HG03280 (cell line): Measurements from ENCODE around the gene CRYBB2.
"Not testable (repeated sequence)": the region's sequence is repeated elsewhere in the genome, so short reads cannot be mapped to it uniquely, and the experiment has no call there.

Experiments used
- ATAC-seq: cut with Tn5 transposase; IDR thresholded peaks from one replicate; pipeline ENCODE4 v1.9.1; 2021; ENCODE audit warnings: mild to moderate bottlenecking, moderate library complexity; ENCODE audit not compliant: unreplicated experiment

Gene CRYBB2, protein sequence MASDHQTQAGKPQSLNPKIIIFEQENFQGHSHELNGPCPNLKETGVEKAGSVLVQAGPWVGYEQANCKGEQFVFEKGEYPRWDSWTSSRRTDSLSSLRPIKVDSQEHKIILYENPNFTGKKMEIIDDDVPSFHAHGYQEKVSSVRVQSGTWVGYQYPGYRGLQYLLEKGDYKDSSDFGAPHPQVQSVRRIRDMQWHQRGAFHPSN

DNA sequence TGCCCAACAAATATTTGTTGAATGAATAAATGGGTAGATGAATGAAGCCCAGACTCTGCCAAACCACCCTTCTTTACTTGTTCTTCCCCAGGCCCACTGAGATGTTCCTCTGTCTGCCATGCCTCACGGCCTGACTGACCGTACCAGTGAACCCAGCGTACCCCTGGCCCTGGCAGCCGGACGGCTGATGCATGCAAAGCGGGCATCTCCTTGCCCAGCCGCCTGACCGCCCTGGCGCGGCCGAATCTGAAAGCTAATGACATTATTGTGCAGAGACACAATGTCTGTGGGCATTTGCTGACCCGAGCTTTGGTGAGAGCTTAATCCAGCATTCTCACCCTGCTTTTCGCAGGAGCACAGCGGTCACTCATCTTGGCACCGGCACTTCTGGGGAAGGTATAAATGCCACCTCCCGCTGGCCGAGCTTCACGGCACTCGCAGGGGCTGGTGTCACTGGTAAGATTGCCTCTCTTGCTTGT, at the start of gene CRYBB2:
Gene CRYBB2, plus strand, starts transcription at position 429 of the 479 bp plus-strand sequence. CDS start 1,791 bp downstream, outside the sequence.
- ATAC-seq, result no peak

DNA sequence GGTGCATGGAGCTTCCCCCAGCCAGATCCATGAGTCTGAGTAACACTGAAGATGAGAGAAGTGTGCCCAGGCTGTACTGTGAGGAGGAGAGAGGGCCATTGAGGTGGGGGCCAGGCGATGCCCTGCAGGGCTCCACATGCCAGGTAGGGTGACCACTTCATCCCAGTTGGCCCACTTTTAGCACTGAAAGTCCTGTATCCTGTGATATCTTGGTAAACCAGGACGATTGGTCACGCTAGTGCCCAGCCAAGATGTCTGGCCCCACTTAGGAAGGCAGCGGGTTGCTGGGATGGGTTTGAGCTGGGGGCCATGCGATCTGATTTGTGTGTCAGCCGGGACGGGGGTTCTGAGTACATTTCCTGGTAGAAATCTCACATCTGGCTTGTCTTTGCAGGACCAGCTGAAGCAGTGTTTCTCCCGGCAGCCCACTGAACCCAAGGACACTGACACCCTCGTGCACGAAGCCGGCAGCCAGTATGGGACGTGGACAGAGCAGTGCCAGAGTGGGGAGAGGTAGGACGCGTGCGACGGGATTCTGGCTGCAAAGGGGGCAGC, 48.9 kb upstream of the CRYBB2 start:
- ATAC-seq, result no peak

DNA sequence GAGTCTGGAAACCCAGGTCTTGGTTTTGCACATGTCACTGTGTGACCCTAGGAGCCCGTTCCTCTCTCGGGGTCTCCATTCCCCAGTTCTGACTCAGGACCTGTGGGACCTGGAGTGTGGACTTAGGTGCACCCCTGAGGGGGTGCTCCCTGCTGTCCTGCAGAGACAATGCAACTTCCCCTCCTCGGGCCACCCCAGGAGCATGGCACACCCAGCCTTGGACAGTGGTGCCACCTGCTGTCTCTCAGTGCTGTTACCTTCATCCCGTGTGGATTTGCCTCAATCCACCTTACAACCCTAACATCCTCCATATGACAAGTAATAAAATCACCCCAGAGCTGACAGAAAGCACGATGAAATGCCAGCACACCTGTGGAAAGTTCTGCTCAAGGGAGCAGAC, 47.3 kb upstream of the CRYBB2 start:
- no peak for ATAC-seq

DNA sequence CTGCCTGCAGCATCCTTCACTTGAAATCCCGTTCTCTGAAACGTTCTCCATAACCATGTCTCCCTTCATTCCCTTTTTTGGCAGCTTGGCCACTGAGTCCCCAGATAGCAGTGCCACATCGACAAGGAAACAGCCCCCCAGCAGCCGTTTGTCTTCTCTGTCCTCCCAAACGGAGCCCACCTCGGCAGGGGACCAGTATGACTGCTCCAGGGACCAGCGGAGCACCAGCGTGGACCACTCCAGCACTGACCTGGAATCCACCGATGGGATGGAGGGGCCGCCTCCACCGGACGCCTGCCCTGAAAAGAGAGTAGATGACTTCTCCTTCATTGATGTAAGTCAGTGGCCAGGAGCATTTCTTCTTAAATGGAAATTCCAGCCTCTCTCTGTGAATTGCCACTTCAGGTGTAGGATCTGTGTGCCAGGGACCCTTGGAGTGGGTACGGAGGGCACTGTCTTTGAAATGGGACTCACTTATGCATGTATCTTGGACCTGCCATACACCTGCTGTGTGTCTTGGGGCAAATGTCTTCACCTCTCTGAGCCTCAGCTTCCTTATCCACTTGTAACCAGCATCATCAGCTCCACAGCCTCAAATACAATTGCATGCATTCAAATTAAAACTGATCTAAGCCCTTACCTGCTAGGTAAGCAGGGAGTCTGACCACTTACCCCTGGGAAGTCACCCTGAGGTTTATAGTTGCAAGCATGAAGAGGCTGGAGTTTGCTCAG, 45.1 kb upstream of the CRYBB2 start:
- ATAC-seq, result no peak

DNA sequence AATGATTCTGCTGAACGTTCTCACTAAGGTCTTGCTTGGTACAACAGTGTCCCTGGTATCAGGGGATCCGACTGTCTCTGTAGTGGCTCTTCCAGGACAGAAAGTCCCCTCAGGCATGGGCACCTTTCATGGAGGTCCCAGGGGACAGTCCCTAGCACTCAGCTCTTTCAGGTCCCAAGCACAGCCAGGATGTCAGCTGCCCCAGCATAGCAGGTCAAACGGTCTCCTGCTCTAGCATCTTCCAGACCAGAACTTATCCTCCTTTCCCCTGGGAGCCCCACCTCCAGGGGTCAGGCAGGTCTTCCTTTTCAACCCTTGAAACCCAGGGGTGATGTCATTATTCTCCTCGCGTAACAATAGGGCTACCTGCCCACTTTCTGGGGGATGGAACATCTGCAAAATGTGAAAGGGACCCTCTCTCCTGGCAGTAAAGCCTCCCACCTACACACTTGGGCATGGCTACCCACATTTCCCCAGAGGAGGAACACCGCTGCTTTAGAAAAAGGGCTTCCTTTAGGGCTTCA, 44.5 kb upstream of the CRYBB2 start:
- ATAC-seq, result no peak

DNA sequence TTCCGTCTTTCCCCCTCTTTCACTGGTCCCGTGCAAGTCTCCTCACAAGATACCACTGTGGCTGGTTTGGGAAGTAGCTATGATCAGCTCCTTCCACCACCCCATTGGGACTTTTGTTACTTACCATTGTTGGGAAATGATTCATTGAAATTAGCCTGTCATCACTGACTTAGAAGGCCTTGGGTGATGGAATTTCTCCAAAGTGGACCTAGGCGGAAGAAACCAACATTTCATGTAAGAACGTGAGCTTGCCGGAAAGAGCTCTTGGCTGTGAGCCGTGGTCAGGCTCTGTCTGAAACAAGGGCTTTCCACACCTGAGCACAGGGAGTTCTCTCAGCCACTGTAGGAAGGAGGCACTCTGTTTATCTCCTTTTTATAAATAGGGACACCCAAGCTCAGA, 43.3 kb upstream of the CRYBB2 start:
- ATAC-seq, result no peak

DNA sequence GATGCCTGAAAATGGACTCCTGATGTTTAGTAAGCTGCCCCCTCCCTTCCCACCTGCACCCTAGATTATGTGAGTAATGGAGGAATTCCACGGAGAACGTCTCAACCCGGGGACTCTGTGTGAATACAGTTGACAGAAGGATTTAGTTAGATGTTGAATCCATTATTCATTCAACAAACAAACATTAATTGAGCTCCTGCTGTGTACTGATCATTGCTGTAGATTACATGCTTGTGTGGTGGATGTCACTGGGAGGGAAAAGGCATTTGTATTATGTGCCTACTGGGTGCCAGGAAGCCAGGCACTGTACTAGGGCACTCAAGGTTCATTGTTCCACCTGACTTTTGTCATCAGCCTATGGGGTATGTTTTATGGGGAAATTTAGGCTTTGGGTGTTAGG, 42.6 kb upstream of the CRYBB2 start:
- ATAC-seq, result no peak

DNA sequence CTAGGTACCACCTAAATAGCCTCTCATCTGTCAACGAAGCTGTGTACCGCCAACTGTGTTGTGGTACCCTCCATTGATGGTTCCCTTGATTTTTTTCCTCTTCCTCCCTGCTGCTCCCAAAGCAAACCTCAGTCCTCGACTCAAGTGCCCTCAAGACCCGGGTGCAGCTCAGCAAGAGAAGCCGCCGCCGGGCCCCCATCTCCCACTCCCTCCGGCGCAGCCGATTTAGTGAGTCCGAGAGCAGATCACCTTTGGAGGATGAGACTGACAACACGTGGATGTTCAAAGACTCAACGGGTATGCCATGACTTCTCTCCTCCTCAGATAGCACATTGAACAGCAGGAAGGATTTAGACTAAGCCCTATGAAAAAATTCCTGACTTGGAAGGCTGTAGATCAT, 42.2 kb upstream of the CRYBB2 start:
- ATAC-seq, result no peak

DNA sequence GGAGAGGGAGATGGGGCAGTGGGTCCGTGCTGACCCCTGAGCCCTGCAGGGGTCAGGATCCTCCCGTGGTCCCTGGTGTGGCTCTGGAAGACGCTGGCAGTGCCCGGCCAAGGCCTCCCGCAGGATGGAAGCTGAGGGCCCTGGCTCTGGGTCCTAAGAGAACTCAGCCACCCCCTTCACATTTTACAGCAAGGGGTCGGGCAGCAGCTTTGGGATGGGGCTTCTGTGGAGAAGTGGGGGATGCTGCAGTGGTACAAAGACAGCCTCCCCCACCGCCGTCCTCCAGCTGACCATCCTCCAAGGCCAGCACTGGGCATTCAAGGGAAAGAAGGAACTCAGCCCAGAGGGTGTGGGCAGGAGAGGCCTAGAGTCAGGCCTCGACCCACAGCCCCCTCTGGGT, 41.5 kb upstream of the CRYBB2 start:
- ATAC-seq, result no peak

DNA sequence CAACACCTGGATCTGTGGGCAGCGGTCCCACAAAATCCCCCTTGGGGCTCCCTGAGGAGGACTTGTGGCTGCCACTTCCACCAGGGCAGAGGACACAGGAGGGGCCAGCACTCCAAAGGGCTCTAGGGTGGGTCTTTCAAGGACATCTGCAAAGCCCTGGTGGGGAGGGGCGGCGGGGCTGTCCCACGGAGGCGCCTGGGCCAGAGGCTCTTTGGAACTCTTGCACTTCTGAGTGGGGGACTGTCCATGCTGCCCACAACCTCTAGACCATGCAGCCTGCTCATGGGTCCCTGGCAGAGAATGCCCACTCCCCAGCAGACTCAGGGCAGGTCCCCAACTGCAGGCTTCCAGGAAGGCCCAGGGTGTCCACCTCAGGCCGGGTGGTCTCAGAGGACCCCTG, 41.1 kb upstream of the CRYBB2 start:
- ATAC-seq, result not testable (repeated sequence)

DNA sequence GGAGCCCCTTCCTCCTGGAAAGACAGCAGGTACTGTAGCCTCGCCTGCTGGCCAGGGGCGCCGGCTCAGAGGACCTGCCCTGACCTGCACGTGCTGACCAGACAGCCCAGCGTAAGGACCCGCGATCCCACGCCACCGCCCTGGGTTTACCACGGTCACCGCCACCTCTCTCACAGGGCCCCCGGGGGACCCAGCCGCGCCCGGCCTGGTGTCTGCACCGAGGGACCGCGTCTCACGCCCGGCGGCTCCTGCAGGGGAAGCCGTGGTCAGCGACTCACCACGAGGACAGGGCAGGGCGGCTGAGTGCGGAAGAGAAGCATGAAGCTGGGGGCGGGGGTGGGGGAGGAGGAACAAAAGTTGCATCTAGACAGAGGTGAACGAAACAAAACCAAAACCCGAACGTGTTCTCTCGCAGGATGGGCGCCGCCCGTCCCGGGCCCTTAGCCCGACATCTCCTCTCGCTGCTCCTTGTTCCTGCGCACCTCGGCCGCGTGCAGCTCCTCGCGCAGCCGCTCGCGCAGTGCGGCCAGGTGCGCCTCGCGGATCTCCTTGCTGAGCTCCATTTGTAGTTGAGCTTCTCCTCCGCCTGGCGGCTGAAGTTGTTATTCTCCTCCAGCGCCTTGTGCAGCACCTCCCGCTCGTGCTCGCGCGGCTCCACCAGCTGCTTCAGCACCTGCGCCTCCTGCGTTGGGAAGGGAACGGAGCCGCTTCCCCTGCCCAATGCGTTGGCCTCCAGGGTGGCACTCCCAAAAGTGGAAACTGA, 40.4 kb upstream of the CRYBB2 start:
- not testable (repeated sequence) for ATAC-seq

DNA sequence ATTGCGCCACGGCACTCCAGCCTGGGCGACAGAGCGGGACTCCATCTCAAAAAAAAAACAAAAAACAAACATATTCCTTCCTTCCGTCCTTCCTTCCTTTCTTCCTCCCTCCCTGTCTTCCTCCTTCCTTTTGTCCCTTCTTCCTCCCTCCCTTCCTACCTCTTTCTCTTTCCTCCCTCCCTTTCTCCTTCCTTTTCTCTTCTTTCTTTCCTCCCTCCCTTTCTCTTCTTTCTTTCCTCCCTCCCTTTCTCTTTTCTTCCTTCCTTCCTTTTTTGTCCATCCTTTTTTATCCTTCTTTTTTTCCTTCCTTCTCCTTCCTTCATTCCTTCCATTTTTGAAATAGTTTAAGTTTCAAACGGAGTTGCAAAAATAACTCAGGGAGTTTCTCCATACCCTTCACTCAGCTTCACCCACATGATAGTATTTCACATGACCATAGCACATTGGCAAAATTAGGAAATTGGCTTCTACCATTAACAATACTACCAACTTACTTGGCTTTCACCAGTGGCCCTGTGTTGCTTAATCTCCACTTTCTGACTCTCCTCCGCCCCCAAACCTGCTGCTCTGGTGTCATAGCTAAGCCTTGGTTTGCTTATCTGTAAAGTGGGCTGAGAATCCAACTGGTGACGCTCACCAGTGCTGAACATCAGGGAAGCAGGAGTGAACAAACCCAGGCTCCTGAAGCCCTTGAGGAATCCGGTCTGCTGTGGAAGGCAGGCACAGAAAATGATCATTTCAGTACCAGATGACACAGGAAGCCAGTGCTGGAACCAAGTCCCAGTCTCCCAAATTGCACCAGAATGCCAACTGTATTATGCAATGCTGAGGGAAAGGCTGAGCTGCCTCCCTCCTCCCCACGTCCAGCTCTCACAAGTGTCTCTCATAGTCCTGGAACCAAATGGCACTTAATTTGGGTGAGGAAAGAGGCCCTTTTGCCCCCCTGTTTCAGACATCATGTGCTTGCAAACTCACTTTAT, 37.0 kb upstream of the CRYBB2 start:
- ATAC-seq, result no peak

DNA sequence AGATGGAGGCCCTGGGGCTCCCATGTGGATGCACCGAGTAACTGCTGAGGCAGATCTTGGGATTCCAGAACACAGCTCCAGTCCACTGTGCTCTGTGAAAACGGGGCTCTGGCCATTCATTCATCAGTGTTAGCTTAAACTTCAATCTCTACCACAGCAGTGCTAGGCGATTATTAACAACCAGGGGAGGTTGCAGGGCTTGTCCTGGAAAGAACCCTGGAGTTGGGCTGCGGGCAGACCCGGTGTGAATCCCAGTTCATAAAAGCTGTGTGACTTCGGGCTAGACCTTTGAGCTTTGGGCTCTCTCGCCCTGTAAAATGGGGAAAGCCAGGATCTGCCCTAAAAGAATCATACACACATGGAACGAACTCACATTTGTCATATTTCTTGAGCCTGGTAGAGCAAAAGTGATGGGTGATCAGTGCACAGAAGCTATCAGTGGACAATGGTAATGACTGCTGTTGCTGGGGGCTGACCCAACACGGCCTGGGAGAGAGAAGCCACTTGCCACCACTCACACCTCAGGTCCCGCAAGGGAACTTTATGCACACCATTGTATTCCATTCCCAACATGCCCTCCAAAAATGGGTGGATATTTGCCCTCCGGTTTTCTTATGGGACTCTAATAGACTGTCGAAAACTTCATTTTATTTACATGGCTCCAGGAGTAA, 35.4 kb upstream of the CRYBB2 start:
- no peak for ATAC-seq

DNA sequence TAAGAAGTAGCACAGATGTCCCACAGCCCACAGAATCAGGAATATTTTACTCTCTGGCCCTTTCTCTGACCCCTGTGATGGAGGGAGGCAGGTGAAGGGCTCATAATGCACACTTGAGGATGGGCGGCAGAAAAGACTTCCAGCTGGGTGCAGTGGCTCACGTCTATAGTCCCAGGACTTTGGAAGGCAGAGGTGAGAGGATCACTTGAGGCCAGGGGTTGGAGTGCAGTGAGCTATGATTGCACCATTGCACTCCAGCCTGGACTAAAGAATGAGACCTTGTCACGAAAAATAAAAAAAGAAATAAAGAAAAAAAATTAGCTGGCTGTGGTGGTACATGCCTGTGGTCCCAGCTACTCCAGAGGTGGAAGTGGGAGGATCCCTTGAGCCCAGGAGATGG, 33.3 kb upstream of the CRYBB2 start:
- no peak for ATAC-seq

DNA sequence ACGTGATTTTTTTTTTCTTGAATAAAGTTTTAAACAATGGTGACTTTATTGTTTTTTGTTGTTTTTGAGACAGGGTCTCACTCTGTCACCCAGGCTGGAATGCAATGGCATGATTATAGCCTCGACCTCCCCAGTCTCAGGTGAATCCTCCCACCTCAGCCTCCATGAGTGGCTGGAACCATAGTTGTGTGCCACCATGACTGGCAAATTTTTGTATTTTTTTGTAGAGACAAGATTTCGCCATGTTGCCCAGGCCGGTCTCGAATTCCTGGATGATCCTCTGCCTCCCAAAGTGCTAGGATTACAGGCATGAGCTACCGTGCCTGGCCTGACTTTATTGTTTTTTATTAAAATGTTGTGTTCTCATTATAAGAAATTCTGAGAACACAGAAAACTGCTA, 32.0 kb upstream of the CRYBB2 start:
- ATAC-seq, result no peak

DNA sequence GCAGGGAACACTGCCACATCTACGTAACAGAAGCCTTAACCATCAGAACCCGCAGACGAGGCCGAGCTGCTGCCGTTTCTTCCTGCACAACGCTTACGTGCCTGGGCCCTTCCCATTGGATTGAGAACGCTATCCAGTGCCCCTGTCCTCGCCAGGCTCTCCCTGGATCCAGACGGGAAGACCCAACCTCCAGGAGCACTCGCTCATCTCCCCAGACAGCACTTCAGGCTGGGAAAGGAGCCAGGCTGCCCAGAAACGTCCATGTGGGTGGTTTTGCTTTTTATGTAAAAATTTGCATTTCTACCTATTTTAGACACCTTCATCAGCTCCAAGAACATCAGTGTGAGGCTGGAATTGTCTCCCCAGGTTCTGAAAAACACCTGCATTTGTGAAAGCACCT, 27.0 kb upstream of the CRYBB2 start:
- ATAC-seq, result no peak

DNA sequence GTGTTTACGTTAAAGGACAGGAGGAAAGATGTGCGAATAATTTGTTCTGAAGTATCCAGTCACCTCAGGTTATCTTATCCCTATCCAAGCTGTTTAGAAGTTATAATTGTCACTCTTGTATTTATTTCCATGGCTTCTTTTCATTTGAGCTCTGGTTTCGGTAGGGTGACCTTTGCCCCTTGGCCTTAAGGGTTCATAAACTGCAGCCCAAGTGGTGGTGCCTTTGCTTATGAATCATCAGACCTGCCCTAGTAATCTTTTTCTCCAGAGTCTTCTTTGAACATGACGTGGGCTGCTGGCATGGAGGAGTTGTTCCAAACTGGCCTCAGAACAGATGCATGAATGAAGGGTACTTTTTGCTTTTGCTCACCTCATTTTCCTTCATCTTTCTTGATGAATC, 26.3 kb upstream of the CRYBB2 start:
- ATAC-seq, result no peak

DNA sequence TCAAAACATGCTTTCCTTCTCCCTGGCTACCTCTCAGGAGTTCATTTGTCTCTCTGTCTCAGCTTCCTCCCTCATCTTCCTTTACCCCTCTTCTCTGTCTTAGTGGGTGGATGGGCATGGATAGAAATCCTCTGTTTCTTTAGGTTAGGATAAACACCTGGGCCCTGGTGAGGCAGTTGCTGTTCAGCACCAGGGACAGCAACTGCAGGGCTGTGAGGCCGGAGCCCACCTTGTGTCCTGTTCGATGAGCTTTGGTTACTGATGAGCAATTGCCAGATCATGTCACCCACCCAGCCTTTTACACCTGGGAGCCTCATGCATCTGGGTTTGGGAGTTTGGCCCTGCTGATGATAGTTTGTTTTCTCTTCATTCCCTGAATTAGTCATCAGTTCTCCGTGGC, 25.9 kb upstream of the CRYBB2 start:
- no peak for ATAC-seq

DNA sequence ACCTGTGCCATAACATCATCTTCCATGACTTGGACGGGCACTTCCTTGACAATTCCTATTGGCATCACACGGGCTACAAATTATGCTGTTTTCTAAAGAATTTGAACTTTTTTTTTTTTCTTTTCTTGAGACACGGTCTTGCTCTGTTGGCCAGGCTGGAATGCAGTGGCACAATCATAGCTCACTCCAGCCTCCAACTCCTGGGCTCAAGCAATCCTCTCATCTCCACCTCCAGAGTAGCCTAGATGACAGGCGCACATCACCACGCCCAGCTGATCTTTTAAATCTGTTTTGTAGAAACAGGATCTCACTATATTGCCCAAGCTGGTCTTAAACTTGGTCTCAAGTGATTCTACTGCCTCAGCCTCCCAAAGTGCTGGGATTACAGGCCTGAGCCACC, 23.1 kb upstream of the CRYBB2 start:
- no peak for ATAC-seq

DNA sequence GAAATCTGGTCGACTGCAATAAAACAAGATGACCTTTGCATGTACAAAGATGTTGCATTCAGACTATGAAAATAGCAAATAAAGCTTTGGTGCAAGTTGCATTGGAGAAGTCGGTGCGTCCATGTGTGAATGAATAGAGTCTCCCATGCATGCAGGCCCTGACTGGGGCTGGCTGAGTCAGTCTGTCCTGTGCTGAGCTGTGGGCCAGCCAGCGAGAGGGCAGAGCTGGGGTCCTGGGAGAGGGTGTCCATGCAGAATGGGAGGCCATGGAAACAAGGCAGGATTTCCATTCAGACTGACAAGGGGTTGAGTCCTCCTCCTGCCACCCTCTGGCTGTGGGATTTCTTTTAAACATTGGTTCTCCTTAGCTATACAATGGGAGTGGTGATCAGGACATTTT, 22.1 kb upstream of the CRYBB2 start:
- no peak for ATAC-seq
